Neural crest cell (in vitro differentiated cells): ENCODE measurements around the gene TRMT2A. TPM values are rescaled to one million over a fixed set of nuclear protein-coding genes. Genes with fewer than 3 reads are reported as not detected.
A peak's percentile ranks its signal among the peaks of the same experiment; 100 is the strongest.

Experiments
- DNase-seq: peaks from one replicate; pipeline ENCODE4 v3.0.0; 2021; ENCODE audit warnings: low read depth, mixed read lengths, low spot score
- H3K27ac Mint-ChIP-seq: one replicate; pipeline ENCODE4 v1.8.0; 2021; ENCODE audit warnings: mild to moderate bottlenecking, mixed read lengths; ENCODE audit not compliant: unreplicated experiment
- H3K27me3 Mint-ChIP-seq: 2 replicates; pipeline ENCODE4 v1.8.0; 2021; ENCODE audit warnings: low read depth, mild to moderate bottlenecking, mixed read lengths
- H3K36me3 Mint-ChIP-seq: 2 replicates; pipeline ENCODE4 v1.8.0; 2021; ENCODE audit warnings: low read depth, mild to moderate bottlenecking, mixed read lengths
- H3K4me1 Mint-ChIP-seq: 2 replicates; pipeline ENCODE4 v1.8.0; 2021; ENCODE audit warnings: mixed read lengths
- H3K4me3 Mint-ChIP-seq: one replicate; pipeline ENCODE4 v1.8.0; 2021; ENCODE audit warnings: mild to moderate bottlenecking, mixed read lengths
- H3K9me3 Mint-ChIP-seq: 2 replicates; pipeline ENCODE4 v1.8.0; 2021; ENCODE audit warnings: mixed read lengths
- CTCF ChIP-seq: fragments of 200-600 bp; sonication (generic); conservative IDR thresholded peaks from 2 replicates; pipeline ENCODE4 v1.5.0; 2021; ENCODE audit warnings: antibody characterized with exemption, mild to moderate bottlenecking
- total RNA-seq: library from RNA; stranded (reverse); gene quantifications from 2 replicates; pipeline ENCODE4 v1.2.1, GENCODE V29; 2021

Gene TRMT2A
- total RNA-seq, 1 donor from 2014 or later: 77.7 TPM

GRCh38 chr22:20116376-20116950 lies 563 bp downstream of the TRMT2A start:
- DNase-seq: no peak
- peaks cover 8% of the 10 kb centered on the region for H3K27me3 Mint-ChIP-seq
- H3K9me3 Mint-ChIP-seq: no peaks in the 10 kb centered on the region
- peaks cover 28% of the 10 kb centered on the region for H3K4me1 Mint-ChIP-seq
- H3K27ac Mint-ChIP-seq: peak overlapping the region; percentile 92
- TF ChIP-seq CTCF: no peak
- peaks cover 20% of the 10 kb centered on the region for H3K36me3 Mint-ChIP-seq
- H3K4me3 Mint-ChIP-seq: peak overlapping the region; percentile 95

- H3K27ac Mint-ChIP-seq: peak within 1 kb of the TSS; percentile 92
- peaks cover 24% of the 10 kb centered on the region for H3K36me3 Mint-ChIP-seq
- H3K27me3 Mint-ChIP-seq: peaks cover 12% of the 10 kb centered on the region
- H3K4me1 Mint-ChIP-seq: peaks cover 34% of the 10 kb centered on the region
- H3K9me3 Mint-ChIP-seq: no peaks in the 10 kb centered on the region
- peak within 1 kb of the TSS; percentile 95 for H3K4me3 Mint-ChIP-seq
- no peak for DNase-seq
- no peak for TF ChIP-seq CTCF
Measured at GRCh38 chr22:20115691-20116375, 1.2 kb downstream of the TRMT2A start, which contains the start of gene RANBP1. RANBP1 (plus strand) TSS chr22:20116104; CDS start chr22:20116185, 81 bp downstream.

- Mint-ChIP-seq H3K36me3 (peaks cover 20% of the 10 kb centered on the region), H3K4me3 (peak overlapping the region; percentile 95)
Measured at GRCh38 chr22:20114506-20115475, 2.2 kb downstream of the TRMT2A start.

GRCh38 chr22:20113551-20114310 lies 3.3 kb downstream of the TRMT2A start:
- TF ChIP-seq CTCF: no peak
- Mint-ChIP-seq H3K36me3 (peaks cover 12% of the 10 kb centered on the region), H3K4me3 (peak overlapping the region; percentile 72), H3K27me3 (peaks cover 12% of the 10 kb centered on the region), H3K4me1 (peaks cover 20% of the 10 kb centered on the region), H3K9me3 (no peaks in the 10 kb centered on the region), H3K27ac (peak overlapping the region; percentile 89)
- no peak for DNase-seq

More at GRCh38 chr22:20114506-20115475, 2.2 kb downstream of the TRMT2A start:
- Mint-ChIP-seq H3K27ac (peak overlapping the region; percentile 89), H3K9me3 (no peaks in the 10 kb centered on the region), H3K27me3 (peaks cover 12% of the 10 kb centered on the region), H3K4me1 (peaks cover 30% of the 10 kb centered on the region)
- DNase-seq: no peak
- TF ChIP-seq CTCF: no peak
